ENCODE results near the gene CHST8. TPM values are rescaled to one million over a fixed set of nuclear protein-coding genes. Genes with fewer than 3 reads are reported as not detected.

The CHST8 gene
- total and polyA plus RNA-seq, 2 experiments from 2014 or later: 9.3 to 38.2 TPM

DNA sequence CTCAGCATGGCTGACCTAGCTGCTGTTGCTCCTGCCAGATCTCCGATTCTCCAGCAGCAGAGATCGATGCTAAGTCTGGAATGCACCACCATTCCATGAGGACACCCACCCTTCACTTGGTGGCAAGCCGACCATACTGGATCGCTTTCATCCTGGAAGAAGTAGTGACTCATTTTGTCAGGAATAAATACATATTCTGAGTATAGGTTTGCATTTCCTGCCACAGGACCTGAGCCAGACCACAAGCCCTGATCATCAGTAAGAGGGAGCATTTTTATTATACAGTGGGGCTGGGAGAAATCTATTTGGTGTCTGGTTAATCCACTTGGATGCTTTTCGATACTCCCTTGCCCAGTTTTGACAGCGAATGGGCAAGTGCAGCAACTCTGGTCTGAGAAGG is 164.0 kb downstream of the CHST8 start:
- H3K27ac ChIP-seq (ENCODE audit: low read depth): no peak overlapping the region
- no peaks in the 10 kb centered on the region for H3K79me2 ChIP-seq (replicated peaks; ENCODE audit: insufficient read depth)
- Mint-ChIP-seq H3K27ac (no peak overlapping the region), H3K9me3 (peaks cover 4% of the 10 kb centered on the region; the same call in 1 of the 3 replicates), H3K36me3 (ENCODE audit: low read depth) (no peaks in the 10 kb centered on the region), H3K4me1 (no peaks in the 10 kb centered on the region), H3K4me3 (no peak overlapping the region), H3K27me3 (ENCODE audit: insufficient read depth, low read depth, poor library complexity) (peaks cover 5% of the 10 kb centered on the region)
- H3K36me3 ChIP-seq (ENCODE audit: insufficient read depth): no peaks in the 10 kb centered on the region
- H2AFZ ChIP-seq: no peak overlapping the region
- no peaks in the 10 kb centered on the region for H3K4me1 ChIP-seq (ENCODE audit: insufficient read depth)
- H4K20me1 ChIP-seq (replicated peaks; ENCODE audit: insufficient read depth): no peaks in the 10 kb centered on the region
- H3K4me2 ChIP-seq: no peak overlapping the region
- no peak for ATAC-seq
- no peak for DNase-seq (ENCODE audit: low spot score)
- no peak for TF ChIP-seq EZH2 (IDR thresholded peaks at IDR 0.05; ENCODE audit: low read depth, unreplicated experiment)
- H3K4me3 ChIP-seq: no peak overlapping the region
- H3F3A ChIP-seq (replicated peaks; ENCODE audit: low read depth): no peaks in the 10 kb centered on the region
- H3K27me3 ChIP-seq (ENCODE audit: insufficient read depth): no peaks in the 10 kb centered on the region
- no peaks in the 10 kb centered on the region for H3K9me2 ChIP-seq (ENCODE audit: insufficient read depth)

DNA sequence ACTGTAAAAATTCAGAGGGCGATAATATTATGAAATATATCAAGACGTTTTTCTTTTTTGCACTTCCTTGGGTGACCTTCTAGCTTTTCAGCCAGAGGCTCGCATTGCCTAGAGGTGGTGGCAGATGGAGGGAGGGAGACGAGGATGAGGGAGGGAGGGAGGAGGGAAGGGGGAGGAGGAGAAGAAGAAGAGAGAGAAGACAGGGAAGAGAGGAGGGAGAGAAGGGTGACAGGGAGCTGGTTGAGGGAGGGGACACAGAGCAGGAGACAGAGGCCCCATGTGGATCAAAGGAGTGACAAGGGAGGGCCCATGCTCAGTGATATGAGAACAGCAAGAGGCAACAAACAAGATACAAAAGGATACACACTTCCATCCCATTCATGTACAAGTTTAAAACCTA is 166.9 kb downstream of the CHST8 start:
- H3K27ac Mint-ChIP-seq: no peak overlapping the region
- Histone ChIP-seq H3K79me2 (replicated peaks; ENCODE audit: insufficient read depth) (no peaks in the 10 kb centered on the region), H3K9me2 (ENCODE audit: insufficient read depth) (no peaks in the 10 kb centered on the region), H2AFZ (no peak overlapping the region), H3K36me3 (ENCODE audit: insufficient read depth) (no peaks in the 10 kb centered on the region), H3K27me3 (ENCODE audit: insufficient read depth) (no peaks in the 10 kb centered on the region), H3F3A (replicated peaks; ENCODE audit: low read depth) (no peaks in the 10 kb centered on the region), H3K4me3 (no peak overlapping the region), H4K20me1 (replicated peaks; ENCODE audit: insufficient read depth) (no peaks in the 10 kb centered on the region), H3K4me1 (ENCODE audit: insufficient read depth) (no peaks in the 10 kb centered on the region), H3K27ac (ENCODE audit: low read depth) (no peak overlapping the region), H3K4me2 (no peak overlapping the region)
- H3K4me1 Mint-ChIP-seq: peaks cover 17% of the 10 kb centered on the region; the same call in 2 of the 3 replicates
- H3K27me3 Mint-ChIP-seq (ENCODE audit: insufficient read depth, low read depth, poor library complexity): peaks cover 5% of the 10 kb centered on the region
- ATAC-seq (no peak), DNase-seq (ENCODE audit: low spot score) (no peak)
- no peaks in the 10 kb centered on the region for H3K36me3 Mint-ChIP-seq (ENCODE audit: low read depth)
- H3K4me3 Mint-ChIP-seq: no peak overlapping the region
- no peaks in the 10 kb centered on the region for H3K9me3 Mint-ChIP-seq
- no peak for TF ChIP-seq CREB1 (CRISPR knock-in tag; IDR thresholded peaks at IDR 0.05; ENCODE audit: low read depth)
- TF ChIP-seq, protein P1, sequence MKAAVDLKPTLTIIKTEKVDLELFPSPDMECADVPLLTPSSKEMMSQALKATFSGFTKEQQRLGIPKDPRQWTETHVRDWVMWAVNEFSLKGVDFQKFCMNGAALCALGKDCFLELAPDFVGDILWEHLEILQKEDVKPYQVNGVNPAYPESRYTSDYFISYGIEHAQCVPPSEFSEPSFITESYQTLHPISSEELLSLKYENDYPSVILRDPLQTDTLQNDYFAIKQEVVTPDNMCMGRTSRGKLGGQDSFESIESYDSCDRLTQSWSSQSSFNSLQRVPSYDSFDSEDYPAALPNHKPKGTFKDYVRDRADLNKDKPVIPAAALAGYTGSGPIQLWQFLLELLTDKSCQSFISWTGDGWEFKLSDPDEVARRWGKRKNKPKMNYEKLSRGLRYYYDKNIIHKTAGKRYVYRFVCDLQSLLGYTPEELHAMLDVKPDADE (IDR thresholded peaks at IDR 0.05): no peak
- no peak for TF ChIP-seq NANOG (IDR thresholded peaks at IDR 0.05; ENCODE audit: borderline replicate concordance)
- TF ChIP-seq, protein P2, sequence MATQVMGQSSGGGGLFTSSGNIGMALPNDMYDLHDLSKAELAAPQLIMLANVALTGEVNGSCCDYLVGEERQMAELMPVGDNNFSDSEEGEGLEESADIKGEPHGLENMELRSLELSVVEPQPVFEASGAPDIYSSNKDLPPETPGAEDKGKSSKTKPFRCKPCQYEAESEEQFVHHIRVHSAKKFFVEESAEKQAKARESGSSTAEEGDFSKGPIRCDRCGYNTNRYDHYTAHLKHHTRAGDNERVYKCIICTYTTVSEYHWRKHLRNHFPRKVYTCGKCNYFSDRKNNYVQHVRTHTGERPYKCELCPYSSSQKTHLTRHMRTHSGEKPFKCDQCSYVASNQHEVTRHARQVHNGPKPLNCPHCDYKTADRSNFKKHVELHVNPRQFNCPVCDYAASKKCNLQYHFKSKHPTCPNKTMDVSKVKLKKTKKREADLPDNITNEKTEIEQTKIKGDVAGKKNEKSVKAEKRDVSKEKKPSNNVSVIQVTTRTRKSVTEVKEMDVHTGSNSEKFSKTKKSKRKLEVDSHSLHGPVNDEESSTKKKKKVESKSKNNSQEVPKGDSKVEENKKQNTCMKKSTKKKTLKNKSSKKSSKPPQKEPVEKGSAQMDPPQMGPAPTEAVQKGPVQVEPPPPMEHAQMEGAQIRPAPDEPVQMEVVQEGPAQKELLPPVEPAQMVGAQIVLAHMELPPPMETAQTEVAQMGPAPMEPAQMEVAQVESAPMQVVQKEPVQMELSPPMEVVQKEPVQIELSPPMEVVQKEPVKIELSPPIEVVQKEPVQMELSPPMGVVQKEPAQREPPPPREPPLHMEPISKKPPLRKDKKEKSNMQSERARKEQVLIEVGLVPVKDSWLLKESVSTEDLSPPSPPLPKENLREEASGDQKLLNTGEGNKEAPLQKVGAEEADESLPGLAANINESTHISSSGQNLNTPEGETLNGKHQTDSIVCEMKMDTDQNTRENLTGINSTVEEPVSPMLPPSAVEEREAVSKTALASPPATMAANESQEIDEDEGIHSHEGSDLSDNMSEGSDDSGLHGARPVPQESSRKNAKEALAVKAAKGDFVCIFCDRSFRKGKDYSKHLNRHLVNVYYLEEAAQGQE (IDR thresholded peaks at IDR 0.05; ENCODE audit: unreplicated experiment): no peak
- TF ChIP-seq JUNB (IDR thresholded peaks at IDR 0.05; ENCODE audit: unreplicated experiment): no peak
- TF ChIP-seq ZNF331 (CRISPR knock-in tag; IDR thresholded peaks at IDR 0.05; ENCODE audit: low read depth): no peak
- no peak for TF ChIP-seq EZH2phosphoT487 (IDR thresholded peaks at IDR 0.05; ENCODE audit: unreplicated experiment)
- TF ChIP-seq POLR2AphosphoS5 (IDR thresholded peaks at IDR 0.05; ENCODE audit: low read depth): no peak
- TF ChIP-seq, protein P3, sequence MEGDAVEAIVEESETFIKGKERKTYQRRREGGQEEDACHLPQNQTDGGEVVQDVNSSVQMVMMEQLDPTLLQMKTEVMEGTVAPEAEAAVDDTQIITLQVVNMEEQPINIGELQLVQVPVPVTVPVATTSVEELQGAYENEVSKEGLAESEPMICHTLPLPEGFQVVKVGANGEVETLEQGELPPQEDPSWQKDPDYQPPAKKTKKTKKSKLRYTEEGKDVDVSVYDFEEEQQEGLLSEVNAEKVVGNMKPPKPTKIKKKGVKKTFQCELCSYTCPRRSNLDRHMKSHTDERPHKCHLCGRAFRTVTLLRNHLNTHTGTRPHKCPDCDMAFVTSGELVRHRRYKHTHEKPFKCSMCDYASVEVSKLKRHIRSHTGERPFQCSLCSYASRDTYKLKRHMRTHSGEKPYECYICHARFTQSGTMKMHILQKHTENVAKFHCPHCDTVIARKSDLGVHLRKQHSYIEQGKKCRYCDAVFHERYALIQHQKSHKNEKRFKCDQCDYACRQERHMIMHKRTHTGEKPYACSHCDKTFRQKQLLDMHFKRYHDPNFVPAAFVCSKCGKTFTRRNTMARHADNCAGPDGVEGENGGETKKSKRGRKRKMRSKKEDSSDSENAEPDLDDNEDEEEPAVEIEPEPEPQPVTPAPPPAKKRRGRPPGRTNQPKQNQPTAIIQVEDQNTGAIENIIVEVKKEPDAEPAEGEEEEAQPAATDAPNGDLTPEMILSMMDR (conservative IDR thresholded peaks at IDR 0.05; ENCODE audit: low read depth in 2 of 2): no peak
- TF ChIP-seq STAT1 (IDR thresholded peaks at IDR 0.05; ENCODE audit: unreplicated experiment): no peak
- no peak for TF ChIP-seq ZNF114 (CRISPR knock-in tag; IDR thresholded peaks at IDR 0.05)
- no peak for TF ChIP-seq EZH2 (IDR thresholded peaks at IDR 0.05; ENCODE audit: low read depth, unreplicated experiment)

All from GM23338 (cell line).